Fibroblast of skin of scalp (primary cell): ENCODE results near the gene TM2D3. TPM values are rescaled to one million over a fixed set of nuclear protein-coding genes. Genes with fewer than 3 reads are reported as not detected.

ENCODE experiments used
- DNase-seq: peaks from one replicate; pipeline ENCODE4 v3.0.0-alpha.2; 2013
- polyA plus RNA-seq, 2 experiments: library from polyadenylated mRNA; unstranded; fragments of 120-200 nt; gene quantifications; one replicate each; pipeline ENCODE4 v1.2.1, GENCODE V29; 2013; ENCODE audit not compliant: insufficient read length in 2 of 2

Gene TM2D3, protein sequence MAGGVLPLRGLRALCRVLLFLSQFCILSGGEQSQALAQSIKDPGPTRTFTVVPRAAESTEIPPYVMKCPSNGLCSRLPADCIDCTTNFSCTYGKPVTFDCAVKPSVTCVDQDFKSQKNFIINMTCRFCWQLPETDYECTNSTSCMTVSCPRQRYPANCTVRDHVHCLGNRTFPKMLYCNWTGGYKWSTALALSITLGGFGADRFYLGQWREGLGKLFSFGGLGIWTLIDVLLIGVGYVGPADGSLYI
- polyA plus RNA-seq (2013, experiment 1 of 2; ENCODE audit: insufficient read length), result 31.0 TPM
- 32.7 TPM for polyA plus RNA-seq (2013, experiment 2 of 2; ENCODE audit: insufficient read length)

DNA sequence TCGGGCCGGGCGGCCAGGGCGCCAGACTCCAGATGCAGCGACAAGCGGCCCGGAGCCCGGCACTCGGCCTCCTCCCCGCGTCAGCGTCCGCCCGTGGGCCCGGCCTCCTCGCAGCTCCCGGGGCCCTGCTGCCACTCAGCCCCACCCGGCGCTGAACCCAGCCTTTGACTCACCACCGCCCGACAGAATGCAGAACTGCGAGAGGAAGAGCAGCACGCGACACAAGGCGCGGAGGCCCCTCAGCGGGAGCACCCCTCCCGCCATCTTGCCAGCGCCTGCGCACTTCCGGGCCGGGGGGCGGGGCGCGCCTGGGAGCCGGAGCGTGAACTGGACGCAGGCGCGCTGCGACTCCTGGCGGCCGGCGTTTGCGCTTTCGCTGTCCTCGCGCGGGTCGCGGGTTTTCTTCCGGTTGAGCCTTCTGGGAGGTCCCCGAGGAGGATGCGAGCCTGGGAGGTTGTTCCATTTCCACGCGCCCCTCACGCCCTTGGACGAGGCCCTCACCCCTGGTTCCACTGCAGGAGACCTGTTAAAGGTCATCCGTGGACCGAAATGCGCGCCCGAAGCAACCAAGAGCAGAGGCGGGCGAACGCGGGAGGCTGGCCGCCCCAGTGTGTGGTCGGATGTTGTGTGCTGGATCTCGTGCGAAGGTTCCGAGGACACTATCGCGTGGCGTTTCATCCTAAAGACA is at the start of gene TM2D3:
TSS of gene TM2D3 (minus strand) at position 284 of the 688 bp plus-strand sequence. CDS start at position 264, 20 bp downstream.
- peak; percentile 94 for DNase-seq

DNA sequence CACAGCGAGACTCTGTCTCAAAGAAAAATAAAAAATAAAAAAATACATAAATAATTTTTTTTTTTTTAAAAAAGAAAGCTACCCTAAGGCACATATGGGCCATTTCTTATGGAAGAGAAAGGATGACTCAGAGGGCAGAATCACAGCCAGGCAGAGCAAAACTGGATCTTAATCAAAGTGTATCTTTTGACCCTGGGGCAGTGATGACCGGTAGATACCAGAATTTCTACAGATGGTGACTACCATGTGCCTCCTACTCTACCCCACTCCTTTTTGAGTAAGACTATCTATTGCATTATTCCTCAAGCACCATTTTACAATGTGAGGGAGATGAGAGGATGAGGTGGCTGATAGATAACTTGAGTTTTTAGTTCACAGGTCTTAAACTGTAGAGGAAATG is 46.1 kb upstream of the TM2D3 start:
- no peak for DNase-seq

DNA sequence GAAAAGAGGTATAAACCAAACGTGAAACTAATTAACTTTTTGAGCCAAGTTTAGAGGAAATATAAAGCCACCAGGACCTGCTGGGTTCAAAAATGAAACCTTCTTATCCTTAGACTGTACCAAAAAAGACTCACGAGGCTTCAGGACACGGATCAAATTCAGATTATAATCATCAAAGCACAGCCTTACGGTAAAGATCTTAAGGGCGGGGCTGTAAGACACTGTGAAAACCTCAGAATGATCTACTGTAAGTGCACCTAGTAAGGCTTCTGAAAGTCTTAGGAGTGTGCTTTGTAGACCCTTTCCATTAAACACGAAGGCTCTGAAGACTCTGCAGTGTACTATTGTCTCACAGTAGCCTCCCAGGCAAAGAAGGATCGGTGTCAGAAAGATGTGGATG is 45.3 kb upstream of the TM2D3 start:
- DNase-seq, result no peak

DNA sequence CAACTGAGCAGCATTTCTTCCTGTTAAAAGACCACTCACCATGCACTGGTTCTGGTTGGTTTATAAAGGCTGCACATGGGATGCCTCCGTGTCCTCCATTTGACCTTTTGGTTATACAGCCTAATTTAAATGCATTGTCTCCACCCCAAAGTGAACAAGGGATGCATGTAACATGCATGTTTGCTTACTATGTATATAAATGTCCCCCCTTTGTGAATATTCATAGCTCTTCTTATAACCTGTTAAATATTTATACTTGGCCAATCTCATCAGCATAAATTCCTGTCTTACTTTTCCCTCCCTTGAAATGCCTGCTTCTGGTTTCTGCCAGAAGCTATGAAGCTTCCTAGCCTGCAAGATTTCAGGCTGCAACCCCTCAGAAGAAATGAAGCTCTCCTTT is 44.6 kb upstream of the TM2D3 start:
- DNase-seq, result no peak

DNA sequence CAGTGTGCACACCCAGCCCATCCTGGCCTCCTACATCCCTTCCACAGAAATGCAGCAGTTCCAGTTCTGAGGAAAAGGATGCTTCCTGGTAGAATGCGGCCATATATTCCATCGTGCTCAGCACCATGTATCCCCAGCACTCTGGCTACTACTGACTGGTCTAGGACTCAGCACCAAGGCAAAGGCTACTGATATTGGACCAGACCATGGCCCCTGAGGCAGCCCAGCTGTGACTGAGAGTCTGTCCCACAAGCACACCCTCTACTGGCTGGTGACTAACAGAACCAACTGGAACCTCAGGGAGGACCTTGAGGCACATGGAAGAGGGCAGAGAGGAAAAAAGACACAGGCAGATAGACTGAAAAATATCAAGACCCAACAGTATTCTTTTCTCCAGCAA is 42.1 kb upstream of the TM2D3 start:
- DNase-seq, result no peak

DNA sequence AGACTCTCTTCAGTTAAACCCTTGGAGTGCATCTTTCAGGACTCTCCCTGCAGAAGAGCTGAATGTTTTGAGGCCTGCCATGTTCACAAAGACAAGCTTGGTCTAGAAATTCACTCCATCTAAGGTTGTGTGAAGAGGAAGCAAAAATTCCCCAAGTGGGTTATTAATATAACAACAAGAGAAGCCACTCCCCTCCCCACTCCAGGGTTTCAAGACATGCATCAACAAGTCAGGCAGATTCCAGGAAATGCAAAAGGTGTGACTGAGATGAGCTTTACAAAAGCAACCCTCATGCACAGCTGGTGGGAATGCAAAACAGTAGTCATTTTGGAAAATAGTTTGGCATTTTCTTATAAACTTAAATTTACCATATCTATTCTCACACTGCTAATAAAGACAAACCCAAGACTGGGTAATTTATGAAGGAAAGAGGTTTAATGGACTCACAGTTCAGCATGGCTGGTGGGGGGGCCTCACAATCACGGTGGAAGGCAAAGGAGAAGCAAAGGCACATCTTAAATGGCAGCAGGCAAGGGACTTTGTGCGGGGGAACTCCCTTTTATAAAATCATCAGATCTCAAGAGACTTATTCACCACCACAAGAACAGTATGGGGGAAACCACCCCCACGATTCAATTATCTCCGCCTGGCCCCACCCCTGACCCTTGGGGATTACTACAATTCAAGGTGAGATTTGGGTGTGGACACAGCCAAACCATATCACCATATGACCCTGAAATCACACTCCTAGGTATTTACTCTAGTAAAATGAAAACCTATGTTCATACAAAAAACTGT is 40.8 kb upstream of the TM2D3 start:
- peak; percentile 14 for DNase-seq

DNA sequence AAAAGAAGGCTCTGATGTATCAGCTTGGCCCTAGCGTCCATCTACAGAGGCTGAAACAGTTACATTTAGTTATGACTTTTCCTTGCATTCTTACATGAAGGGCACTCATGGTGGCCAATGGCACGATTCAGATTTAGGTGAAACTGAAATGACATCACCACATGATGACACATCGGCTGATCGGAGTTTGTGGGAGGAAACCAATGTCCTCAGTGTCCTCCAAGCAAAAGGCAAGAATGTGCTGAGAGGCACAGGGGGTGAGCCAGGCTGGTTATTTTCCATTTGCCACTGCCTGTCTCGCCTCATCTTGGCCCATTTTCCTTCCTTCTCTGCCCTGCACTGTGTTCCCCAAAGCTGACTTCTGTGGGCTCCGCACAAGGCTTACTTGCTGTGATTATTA is 37.7 kb upstream of the TM2D3 start:
- DNase-seq, result peak; percentile 50

DNA sequence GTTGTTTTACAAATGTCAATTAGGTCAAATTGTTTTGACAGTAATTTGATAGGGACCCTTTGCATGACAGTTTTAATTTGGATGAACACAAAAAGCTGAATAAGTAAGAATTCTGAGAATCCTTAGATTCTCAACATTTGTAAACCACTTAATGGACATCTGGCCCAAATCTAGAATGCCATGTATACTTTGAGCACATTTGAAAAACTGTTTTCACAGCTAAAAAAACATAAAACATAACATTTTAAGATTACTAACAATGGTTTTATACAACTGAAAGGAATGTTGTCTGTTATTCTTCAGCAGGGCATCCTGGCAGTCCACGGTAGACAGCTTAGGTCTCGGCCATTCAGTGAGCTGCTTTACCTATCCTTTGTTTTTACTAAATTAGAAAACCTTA is 34.5 kb upstream of the TM2D3 start:
- peak; percentile 53 for DNase-seq

DNA sequence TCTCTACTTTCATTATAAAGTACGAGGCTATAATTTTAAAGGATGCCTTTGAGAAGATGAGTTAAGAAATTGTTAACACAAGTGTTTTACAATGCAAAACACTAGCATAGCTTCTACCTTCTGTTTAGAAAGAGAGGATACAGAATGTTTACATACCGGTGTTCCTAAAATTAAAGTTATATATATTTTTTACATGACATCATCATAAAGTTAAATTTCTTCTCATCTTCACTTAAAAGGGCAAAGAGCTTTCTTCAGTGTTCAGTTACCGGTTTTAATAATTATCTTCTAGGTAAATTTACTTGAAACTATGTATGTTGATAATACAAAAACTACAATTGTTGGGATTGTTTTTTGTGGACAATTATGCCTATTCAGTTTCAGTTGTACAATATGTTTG is 32.7 kb upstream of the TM2D3 start:
- no peak for DNase-seq

DNA sequence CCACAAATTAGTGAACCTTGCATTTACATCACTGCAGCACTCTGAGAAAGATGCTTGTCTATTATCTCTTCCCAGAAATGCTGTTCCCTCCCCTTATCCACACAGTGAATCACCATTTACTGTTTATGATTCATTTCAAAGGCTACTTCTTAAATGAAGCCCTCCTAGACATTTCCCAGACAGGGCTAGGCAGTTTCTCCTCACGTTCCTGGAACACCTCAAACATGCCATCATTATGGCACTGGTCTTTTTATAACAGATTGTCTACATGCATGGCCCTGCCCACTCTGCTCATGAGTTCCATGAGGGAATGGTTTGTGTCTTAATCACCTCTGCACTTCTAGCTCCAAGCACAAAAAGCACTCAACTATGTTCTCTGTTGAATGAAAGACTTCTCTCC is 32.2 kb upstream of the TM2D3 start:
- DNase-seq, result peak; percentile 91

DNA sequence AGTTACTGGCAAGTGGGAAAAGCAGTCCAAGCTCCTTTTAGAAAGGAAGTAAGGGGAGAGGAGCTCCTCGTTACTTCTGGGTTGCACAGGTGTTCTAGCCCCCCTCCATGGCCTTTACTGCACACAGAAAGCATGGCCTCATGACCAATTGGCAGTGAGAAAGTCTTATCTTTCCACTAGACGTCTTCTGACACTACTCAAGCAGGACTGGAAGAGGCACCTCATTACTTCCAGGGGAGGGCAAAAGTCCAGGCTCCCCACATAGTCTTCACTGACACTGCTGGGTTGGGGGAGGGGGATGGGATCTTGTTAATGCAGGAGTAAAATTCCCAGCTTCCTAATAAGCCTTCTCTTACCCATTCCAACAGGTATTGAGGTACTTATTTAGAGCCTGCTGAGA is 27.6 kb upstream of the TM2D3 start:
- DNase-seq, result no peak

DNA sequence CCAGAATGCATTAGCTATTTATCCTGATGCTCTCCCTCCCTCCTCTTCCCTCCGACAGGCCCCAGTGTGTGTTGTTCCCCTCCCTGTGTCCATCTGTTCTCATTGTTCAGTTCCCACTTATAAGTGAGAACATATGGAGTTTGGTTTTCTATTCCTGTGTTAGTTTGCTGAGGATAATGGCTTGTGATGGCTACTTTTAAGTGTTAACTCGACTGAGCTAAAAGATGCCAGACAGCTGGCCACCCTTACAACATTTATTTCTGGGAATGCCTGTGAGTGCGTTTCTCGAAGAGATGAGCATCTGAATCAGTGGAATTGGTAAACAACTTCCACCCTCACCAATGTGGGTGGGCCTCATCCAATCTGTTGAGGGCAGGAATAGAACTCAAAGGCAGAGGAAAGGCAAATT is 24.7 kb upstream of the TM2D3 start:
- peak; percentile 47 for DNase-seq

DNA sequence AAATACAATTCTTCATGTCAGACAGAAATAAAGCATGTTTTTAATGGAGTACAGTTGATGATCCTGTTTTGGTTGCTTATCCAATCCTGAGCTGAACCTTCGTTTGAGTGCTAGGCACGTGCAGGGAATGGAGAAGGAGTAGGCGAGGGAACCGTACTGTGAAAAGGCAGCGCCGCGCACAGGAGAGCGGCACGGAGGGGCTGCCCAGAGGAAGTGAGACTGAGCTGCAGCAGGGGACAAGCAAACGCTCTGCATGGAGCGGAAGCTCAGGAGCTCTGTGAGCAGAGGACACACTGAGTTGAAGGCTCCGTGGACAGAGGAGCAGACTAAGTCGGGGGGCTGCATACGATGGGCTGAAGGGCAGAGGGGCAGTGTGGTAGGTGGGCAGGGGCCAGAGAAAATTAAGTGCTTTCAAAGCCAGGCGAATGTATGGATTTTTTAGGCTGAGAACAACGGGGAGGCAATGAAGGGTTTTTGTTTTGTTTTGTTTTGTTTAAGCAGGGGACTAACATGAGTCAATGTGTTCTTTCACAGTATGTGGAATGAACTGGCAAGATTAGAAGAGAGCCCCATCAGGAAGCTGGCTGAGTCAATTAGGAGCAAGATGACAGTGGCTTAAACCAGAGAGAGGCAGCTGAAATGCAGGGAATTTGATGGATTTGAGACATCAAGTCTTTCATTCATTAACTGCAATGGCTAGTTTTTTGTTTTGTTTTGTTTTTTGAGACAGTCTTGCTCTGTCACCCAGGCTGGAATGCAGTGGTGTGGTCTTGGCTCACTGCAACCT is 23.8 kb upstream of the TM2D3 start:
- peak; percentile 91 for DNase-seq

DNA sequence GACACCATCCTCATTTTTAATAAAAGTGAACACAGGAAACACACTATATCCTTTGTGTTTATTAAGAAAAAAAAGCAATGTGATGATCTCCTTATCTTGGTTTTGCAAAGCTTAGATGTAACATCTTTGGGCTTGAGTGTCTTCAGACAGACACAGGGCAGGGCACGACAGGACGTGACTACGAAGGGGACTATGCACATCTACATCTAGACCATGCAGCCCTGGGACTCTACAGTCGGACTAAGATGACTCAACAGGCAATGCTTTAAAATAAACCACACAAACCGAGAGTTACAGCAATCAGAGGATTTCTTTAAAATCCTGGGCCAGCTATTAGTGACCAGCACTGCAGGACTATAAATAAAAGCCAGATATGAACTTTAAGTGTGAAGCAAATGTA is 22.8 kb upstream of the TM2D3 start:
- DNase-seq, result peak; percentile 92

DNA sequence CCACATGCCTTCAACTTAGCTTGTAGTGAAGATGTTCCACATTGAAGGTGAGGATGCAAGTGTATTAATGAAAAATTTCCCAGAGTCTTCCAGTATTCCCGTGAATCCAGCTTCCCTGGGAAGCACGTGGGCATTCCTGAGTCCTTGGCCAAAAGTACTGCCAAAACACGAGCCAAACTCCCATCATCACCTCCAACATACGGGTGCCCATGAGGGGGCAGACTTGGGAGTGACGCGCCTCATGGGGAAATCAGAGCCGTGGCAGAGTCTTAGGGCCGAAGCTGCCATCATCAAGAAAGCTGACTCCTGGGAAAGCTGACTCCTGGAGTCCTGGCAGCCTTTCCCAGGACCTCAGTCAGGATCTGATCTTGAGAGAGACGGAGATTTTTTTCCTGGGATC is 20.1 kb upstream of the TM2D3 start:
- no peak for DNase-seq

DNA sequence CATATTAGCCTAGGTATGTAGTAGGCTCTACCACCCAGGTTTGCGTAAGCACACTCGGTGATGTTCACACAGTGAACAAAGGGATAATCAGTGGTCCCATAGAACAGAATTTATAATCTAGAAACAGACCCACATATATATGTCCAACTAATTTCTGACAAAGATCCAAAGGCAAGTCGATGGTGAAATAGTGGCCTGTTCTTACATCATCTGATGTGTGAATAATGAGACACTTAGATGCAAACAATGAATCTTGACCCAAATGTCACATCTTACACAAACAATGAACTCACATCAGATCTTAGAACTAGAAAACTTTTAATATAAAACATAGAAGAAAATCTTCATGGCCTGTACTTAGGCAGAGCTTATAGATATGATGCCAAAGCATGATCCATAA is 17.6 kb upstream of the TM2D3 start:
- no peak for DNase-seq

DNA sequence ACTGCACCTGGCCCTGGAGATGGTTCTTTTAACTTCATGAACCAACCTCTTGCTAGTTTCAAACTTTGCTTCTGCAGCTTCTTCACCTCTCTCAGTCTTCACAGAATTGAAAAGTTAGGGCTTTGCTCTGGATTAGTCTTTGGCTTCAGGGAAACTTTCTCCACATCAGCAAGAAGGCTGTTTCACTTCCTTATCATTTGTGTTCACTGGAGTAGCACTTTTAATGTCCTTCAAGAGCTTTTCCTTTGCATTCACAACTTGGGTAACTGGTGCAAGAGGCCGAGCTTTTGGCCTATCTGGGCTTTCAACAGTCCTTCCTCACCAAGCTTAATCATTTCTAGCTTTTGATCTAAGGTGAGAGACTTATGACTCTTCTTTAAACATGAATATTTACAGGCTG is 15.7 kb upstream of the TM2D3 start:
- DNase-seq, result no peak

DNA sequence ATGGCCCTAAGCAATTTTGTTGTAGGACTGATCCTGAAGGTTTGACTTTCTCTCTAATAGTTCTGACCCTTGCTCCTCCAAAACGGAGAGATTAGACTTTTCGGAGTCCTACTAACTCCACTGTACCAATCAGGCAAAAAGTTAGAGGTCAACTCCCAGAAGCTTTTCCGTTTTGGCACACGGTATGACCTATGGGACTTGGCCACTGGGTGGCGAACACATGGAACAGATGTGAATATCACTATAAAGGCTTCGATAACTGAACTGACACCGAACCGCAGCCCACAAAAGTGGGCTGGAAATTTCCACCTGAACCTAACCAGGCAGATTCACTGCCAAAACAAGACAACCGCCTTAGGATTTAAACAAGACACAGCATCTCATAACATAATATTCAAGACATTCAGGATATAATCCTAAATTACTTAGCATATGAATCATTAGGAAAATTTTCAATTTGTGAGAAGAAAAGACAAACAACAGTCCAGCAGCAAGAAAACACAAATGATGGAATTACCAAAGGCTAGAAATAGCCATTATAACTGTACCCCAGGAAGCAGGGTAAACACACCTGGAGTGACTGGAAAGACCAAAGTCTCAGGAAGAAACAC is 12.2 kb upstream of the TM2D3 start:
- no peak for DNase-seq

DNA sequence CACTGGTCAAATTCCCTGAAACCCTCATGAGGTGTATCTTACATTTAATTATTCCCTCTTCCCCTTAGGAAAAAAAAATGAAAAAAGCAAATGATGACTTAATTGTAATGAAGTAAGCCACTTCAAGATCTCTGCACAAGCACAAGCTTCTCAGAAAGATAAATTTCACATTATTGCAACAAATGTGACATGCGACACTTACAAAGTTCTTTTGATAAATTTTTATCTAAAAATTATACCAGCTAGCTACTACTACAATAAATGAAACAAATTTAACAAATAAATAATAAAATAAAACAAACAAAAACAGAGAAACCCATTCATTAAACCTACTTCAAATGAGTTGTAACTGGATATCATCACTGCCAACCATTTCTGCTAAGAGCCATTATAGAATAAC is 10.0 kb upstream of the TM2D3 start:
- DNase-seq, result no peak

DNA sequence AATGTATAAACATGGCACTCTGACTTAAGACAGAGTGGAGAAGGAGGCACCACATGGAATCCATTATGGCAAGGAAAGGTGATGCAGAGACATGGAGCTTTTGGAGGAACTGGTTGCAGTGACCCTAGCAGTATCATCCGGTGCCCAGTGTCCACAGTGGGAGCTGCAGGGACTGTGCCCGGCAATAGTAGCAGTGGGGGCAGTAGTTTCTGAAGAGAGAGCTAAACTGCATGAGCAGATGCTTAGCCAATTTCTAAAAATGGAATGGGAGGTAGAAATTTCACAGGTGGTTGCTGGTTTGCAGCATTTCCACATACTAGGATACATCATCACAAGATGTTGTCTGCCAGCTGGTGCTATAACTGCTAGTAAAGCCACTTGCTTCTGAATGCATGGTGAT is 7.8 kb upstream of the TM2D3 start:
- no peak for DNase-seq

DNA sequence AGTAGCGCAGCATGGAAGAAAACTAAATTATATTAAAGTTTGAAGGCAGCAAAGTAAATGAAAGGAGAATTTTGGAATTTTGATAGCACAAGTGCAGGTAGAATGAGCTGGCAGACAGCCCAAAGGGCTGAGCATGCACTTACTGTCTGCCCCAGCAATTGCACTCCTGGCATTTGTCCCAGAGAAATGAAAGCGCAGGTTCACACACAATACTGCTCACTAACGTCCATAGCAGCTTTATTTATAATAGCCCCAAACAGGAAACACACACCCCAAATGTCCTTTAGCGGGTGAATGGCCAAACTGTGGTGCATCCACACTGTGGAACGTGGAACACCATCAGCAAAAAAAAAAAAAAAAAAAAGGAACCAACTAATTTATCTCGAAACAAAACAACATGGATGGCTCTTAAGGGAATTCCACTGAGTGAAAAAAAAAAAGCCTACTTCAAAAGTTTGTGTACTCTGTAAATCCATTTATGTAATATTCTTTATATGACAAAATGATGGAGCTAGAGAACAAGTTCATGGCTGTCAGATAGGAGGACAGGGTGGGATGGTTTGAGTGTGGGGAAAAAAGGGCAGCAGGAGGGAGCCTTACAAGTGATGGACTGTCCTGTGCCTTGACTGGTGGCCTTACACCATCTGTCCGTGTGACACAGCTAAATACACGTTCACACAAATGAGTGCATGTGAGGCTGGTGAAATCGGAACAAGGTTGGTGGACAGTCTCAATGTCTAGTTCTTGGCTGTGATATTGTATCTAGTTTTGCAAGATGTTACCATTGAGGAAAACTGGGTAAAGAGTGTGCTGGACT is 6.0 kb upstream of the TM2D3 start:
- no peak for DNase-seq
